SK-N-SH treated with all-trans-retinoic acid at 6 μM for 48 hours (cell line): ENCODE data around the gene CORO2A.

Source experiments
- ARNTL ChIP-seq: fragments of 450-650 bp; formaldehyde crosslinking; IDR thresholded peaks from 2 replicates; pipeline ENCODE4 v1.5.0; 2020; ENCODE audit warnings: low read depth, mild to moderate bottlenecking, moderate library complexity, borderline replicate concordance
- BACH2 ChIP-seq: fragments of 250-450 bp; sonication (Bioruptor Pico); IDR thresholded peaks from 2 replicates; pipeline ENCODE4 v1.9.0; 2021; ENCODE audit warnings: mild to moderate bottlenecking, borderline replicate concordance
- CSRNP3 ChIP-seq: fragments of 250-450 bp; sonication (Bioruptor Pico); IDR thresholded peaks from 2 replicates; pipeline ENCODE4 v1.5.1; 2021; ENCODE audit warnings: mild to moderate bottlenecking, moderate library complexity
- ISL1 ChIP-seq: fragments of 250-450 bp; sonication (Bioruptor Pico); IDR thresholded peaks from 2 replicates; pipeline ENCODE4 v2.1.2; 2022; ENCODE audit warnings: mild to moderate bottlenecking, moderate library complexity
- PATZ1 ChIP-seq: fragments of 250-450 bp; sonication (Bioruptor Pico); IDR thresholded peaks from 2 replicates; pipeline ENCODE4 v1.8.0; 2020; ENCODE audit warnings: mild to moderate bottlenecking, moderate library complexity, borderline replicate concordance
- POU6F1 ChIP-seq: fragments of 250-450 bp; sonication (Bioruptor Pico); IDR thresholded peaks from 2 replicates; pipeline ENCODE4 v1.8.0; 2021; ENCODE audit warnings: low read depth, mild to moderate bottlenecking, moderate library complexity, borderline replicate concordance
- PPARA ChIP-seq: fragments of 250-450 bp; sonication (Bioruptor Pico); IDR thresholded peaks from 2 replicates; pipeline ENCODE4 v1.5.0; 2020; ENCODE audit warnings: mild to moderate bottlenecking, borderline replicate concordance
- TOX ChIP-seq: fragments of 250-450 bp; sonication (Bioruptor Pico); IDR thresholded peaks from 2 replicates; pipeline ENCODE4 v1.8.0; 2021; ENCODE audit warnings: mild to moderate bottlenecking, moderate library complexity, borderline replicate concordance
- TSHZ2 ChIP-seq: fragments of 250-450 bp; sonication (Bioruptor Pico); IDR thresholded peaks from 2 replicates; pipeline ENCODE4 v1.5.0; 2020; ENCODE audit warnings: mild to moderate bottlenecking, moderate library complexity
- ZFP3 ChIP-seq: fragments of 250-450 bp; sonication (Bioruptor Pico); IDR thresholded peaks from 2 replicates; pipeline ENCODE4 v1.5.0; 2020; ENCODE audit warnings: mild to moderate bottlenecking, moderate library complexity
- ZFP30 ChIP-seq: fragments of 450-650 bp; formaldehyde crosslinking; IDR thresholded peaks from 2 replicates; pipeline ENCODE4 v1.5.0; 2022; ENCODE audit warnings: mild to moderate bottlenecking, moderate library complexity
- ZNF70 ChIP-seq: fragments of 450-650 bp; formaldehyde crosslinking; IDR thresholded peaks from 2 replicates; pipeline ENCODE4 v1.5.0; 2020; ENCODE audit warnings: mild to moderate bottlenecking, moderate library complexity
- ZNF8 ChIP-seq: fragments of 450-650 bp; formaldehyde crosslinking; IDR thresholded peaks from 2 replicates; pipeline ENCODE4 v1.5.0; 2020; ENCODE audit warnings: mild to moderate bottlenecking, moderate library complexity

- TF ChIP-seq TSHZ2 (CRISPR knock-in tag) (no peak), POU6F1 (no peak), ZNF8 (no peak), ISL1 (CRISPR knock-in tag) (no peak), ZFP3 (CRISPR knock-in tag) (no peak), ZFP30 (CRISPR knock-in tag) (no peak), TOX (no peak), CSRNP3 (no peak), ARNTL (CRISPR knock-in tag) (no peak), PATZ1 (CRISPR knock-in tag) (no peak), ZNF70 (no peak), PPARA (no peak), BACH2 (CRISPR knock-in tag) (no peak)
Observed at GRCh38 chr9:98186236-98186635, 6.2 kb downstream of the CORO2A start.
